Bronchial epithelial cell (primary cell): ENCODE data around the gene PSMF1. TPM values are rescaled to one million over a fixed set of nuclear protein-coding genes. Genes with fewer than 3 reads are reported as not detected.
"Not testable (repeated sequence)": the region's sequence is repeated elsewhere in the genome, so short reads cannot be mapped to it uniquely, and the experiment has no call there.

Source experiments
- DNase-seq: peaks from one replicate; pipeline ENCODE4 v3.0.0-alpha.2; 2010; ENCODE audit warnings: low read depth
- FAIRE-seq: peaks from 2 replicates; lab custom pipeline; 2011; peaks lifted over from hg19 to GRCh38; lab: Jason Lieb, UNC
- H3K27me3 ChIP-seq: 2 replicates; pipeline ENCODE4 v1.5.1; 2011; ENCODE audit warnings: low read length; ENCODE audit not compliant: control insufficient read depth, insufficient read depth
- H3K36me3 ChIP-seq: 2 replicates; pipeline ENCODE4 v1.5.1; 2011; ENCODE audit warnings: low read length; ENCODE audit not compliant: control insufficient read depth, insufficient read depth
- H3K4me3 ChIP-seq: 2 replicates; pipeline ENCODE4 v1.5.1; 2011; ENCODE audit warnings: mild to moderate bottlenecking, low read depth, low read length, control low read depth
- total RNA-seq: library from RNA; depleted of rRNA; stranded (reverse); fragments of >200 nt; gene quantifications from 2 replicates; pipeline ENCODE4 v1.2.1, GENCODE V29; 2014
- TF ChIP-seq, protein P1 (sequence below): IDR thresholded peaks from 2 replicates; pipeline ENCODE4 v1.5.1; 2011; ENCODE audit warnings: mild to moderate bottlenecking, moderate library complexity, low read length, control low read depth, inconsistent platforms; ENCODE audit not compliant: insufficient read depth, severe bottlenecking

Gene PSMF1
- total RNA-seq, 1 donor from 2014 or later = 20.3 TPM

GRCh38 chr20:1214838-1215261 lies 96.4 kb downstream of the PSMF1 start:
- Histone ChIP-seq H3K4me3 (no peak overlapping the region), H3K27me3 (no peaks in the 10 kb centered on the region), H3K36me3 (no peaks in the 10 kb centered on the region)
- TF ChIP-seq, protein P1, sequence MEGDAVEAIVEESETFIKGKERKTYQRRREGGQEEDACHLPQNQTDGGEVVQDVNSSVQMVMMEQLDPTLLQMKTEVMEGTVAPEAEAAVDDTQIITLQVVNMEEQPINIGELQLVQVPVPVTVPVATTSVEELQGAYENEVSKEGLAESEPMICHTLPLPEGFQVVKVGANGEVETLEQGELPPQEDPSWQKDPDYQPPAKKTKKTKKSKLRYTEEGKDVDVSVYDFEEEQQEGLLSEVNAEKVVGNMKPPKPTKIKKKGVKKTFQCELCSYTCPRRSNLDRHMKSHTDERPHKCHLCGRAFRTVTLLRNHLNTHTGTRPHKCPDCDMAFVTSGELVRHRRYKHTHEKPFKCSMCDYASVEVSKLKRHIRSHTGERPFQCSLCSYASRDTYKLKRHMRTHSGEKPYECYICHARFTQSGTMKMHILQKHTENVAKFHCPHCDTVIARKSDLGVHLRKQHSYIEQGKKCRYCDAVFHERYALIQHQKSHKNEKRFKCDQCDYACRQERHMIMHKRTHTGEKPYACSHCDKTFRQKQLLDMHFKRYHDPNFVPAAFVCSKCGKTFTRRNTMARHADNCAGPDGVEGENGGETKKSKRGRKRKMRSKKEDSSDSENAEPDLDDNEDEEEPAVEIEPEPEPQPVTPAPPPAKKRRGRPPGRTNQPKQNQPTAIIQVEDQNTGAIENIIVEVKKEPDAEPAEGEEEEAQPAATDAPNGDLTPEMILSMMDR = no peak
- DNase-seq (no peak), FAIRE-seq (no peak)

- no peak for FAIRE-seq
- H3K36me3 ChIP-seq = no peaks in the 10 kb centered on the region
- TF ChIP-seq, protein P1 = no peak
- H3K4me3 ChIP-seq = no peak overlapping the region
- H3K27me3 ChIP-seq = no peaks in the 10 kb centered on the region
- DNase-seq = no peak
Observed at GRCh38 chr20:1215386-1216170, 97.2 kb downstream of the PSMF1 start.

- DNase-seq, FAIRE-seq, H3K27me3 ChIP-seq, H3K4me3 ChIP-seq, H3K36me3 ChIP-seq: not testable (repeated sequence)
Observed at GRCh38 chr20:1216527-1217427, 98.4 kb downstream of the PSMF1 start.

Other genes starting within 250 kb of the PSMF1 start
- not detected in 2 replicates for gene ANGPT4, start 202.3 kb upstream of the PSMF1 start, total RNA-seq
- gene RSPO4, start 116.3 kb upstream of the PSMF1 start, total RNA-seq = not detected in 2 replicates
- gene TMEM74B, start 66.4 kb downstream of the PSMF1 start, total RNA-seq = 0.38 TPM in 1 of 2 replicates, not detected in the other
- gene C20orf202, start 84.9 kb downstream of the PSMF1 start, total RNA-seq = not detected in 2 replicates
- under 0.01 TPM in 1 of 2 replicates, not detected in the other for gene RAD21L1, start 107.4 kb downstream of the PSMF1 start, total RNA-seq
- gene SNPH, start 147.7 kb downstream of the PSMF1 start, total RNA-seq = 1.7 and 1.8 TPM in 2 replicates
- gene SDCBP2, start 210.5 kb downstream of the PSMF1 start, total RNA-seq = 96.4 and 176 TPM in 2 replicates